Adrenal gland (tissue), 12 donors: ENCODE results near the gene TES. TPM values are rescaled to one million over a fixed set of nuclear protein-coding genes. Genes with fewer than 3 reads are reported as not detected.

ENCODE experiments used
- DNase-seq, 7 donors: peaks; one replicate each; pipeline ENCODE4 v3.0.0-alpha.2; 2019 to 2020
- H3K27ac ChIP-seq, 5 donors: fragments of 200-600 bp; sonication (generic) in 4 of 5; 1 replicate in 3 of 5; 2 replicates in 2 of 5; pipeline versions ENCODE4 v1.5.1 to v1.8.0; 2016 to 2020; ENCODE audit warnings: mild to moderate bottlenecking in 1 of 5
- H3K27me3 ChIP-seq: fragments of 200-600 bp; 2 replicates; pipeline ENCODE4 v1.8.0; 2021
- H3K36me3 ChIP-seq, 2 donors: fragments of 200-600 bp; replicated peaks in 1 of 2; 1 replicate in 1 of 2; 2 replicates in 1 of 2; pipeline versions ENCODE4 v1.5.1 to v1.8.0; 2018 to 2022
- H3K4me1 ChIP-seq, 2 donors: fragments of 200-600 bp; replicated peaks in 1 of 2; 1 replicate in 1 of 2; 2 replicates in 1 of 2; pipeline versions ENCODE4 v1.5.1 to v1.8.0; 2018 to 2021
- H3K4me3 ChIP-seq, 4 donors: fragments of 200-600 bp; sonication (generic) in 3 of 4; one replicate each; pipeline ENCODE4 v1.5.1; 2016 to 2018
- H3K9me3 ChIP-seq, 3 donors: fragments of 200-600 bp; sonication (generic) in 1 of 3; replicated peaks in 1 of 3; 1 replicate in 2 of 3; 2 replicates in 1 of 3; pipeline versions ENCODE4 v1.5.1 to v1.8.0; 2016 to 2021
- POLR2A ChIP-seq, 2 donors: fragments of 450-650 bp; IDR thresholded peaks; one replicate each; pipeline ENCODE4 v1.6.1; 2017; ENCODE audit warnings: antibody characterized with exemption in 2 of 2, mild to moderate bottlenecking in 2 of 2, moderate library complexity in 1 of 2
- WGBS, 4 donors: extraction: QIAGEN DNeasy Blood & Tissue Kit in 2 of 4; methylation state at CpG; one replicate each; pipeline versions ENCODE4 v1.1.5 to v1.1.7; 2013 to 2017; 5-methylcytosine and 5-hydroxymethylcytosine counted together
- intact Hi-C, 2 donors: fragments of 100-400 bp; cut with DNase I; formaldehyde crosslinking; loops; one replicate each; pipeline versions ENCODE4 v1.14.1 to v1.15.0; 2022 to 2023
- polyA plus RNA-seq, 3 donors: library from polyadenylated mRNA; stranded (reverse); fragments of 200-250 nt in 2 of 3; fragments of 350-450 nt in 1 of 3; fragmentation: Illumina TruSeq in 1 of 3; extraction: RNeasy Lipid Tissue Mini Kit (QIAGEN cat#74804) in 1 of 3; gene quantifications; one replicate each; pipeline ENCODE4 v1.2.3, GENCODE V29; 2013 to 2014
- total RNA-seq, 9 donors: library from RNA; depleted of rRNA in 4 of 9; stranded (reverse); fragments of >200 nt in 4 of 9; fragments of 120-200 nt in 1 of 9; fragmentation: NEBNext Ultra II Directional in 1 of 9; extraction: Animal tissue kit (Norgen Biotek cat#: 25700) in 1 of 9; gene quantifications; one replicate each; pipeline versions ENCODE4 v1.1.0 to v1.2.4, GENCODE V29; 2013 to 2023
- TF ChIP-seq, protein P1 (sequence below), 6 experiments: fragments of 450-650 bp in 4 of 6; fragments of 200-600 bp in 2 of 6; sonication (generic) in 1 of 6; IDR thresholded peaks; 1 replicate in 5 of 6; 2 replicates in 1 of 6; pipeline versions ENCODE4 v1.5.1 to v1.8.0; 2016 to 2021; ENCODE audit warnings: antibody characterized with exemption in 6 of 6, mild to moderate bottlenecking in 2 of 6, moderate library complexity in 1 of 6
- donor health status: healthy with polysubstance abuse.
- donor health status: Bipolar disorder and iron deficiency.
- donor health status: DM: yes; HTN: yes; CAD: no.
- donor health status: DM: no; HTN: no; CAD: no.
- donor health status: DM: no; HTN: no; CAD: no.
- donor health status: DM: yes; HTN: yes; CAD: no.

TES gene
- total and polyA plus RNA-seq, 12 donors = 3.9 to 21.8 (median 12.5) TPM

- no peaks in the 10 kb centered on the region for H3K9me3 ChIP-seq
- no peak overlapping the region for H3K27ac ChIP-seq
- H3K27me3 ChIP-seq = no peaks in the 10 kb centered on the region
- DNase-seq = no peak
- H3K36me3 ChIP-seq = no peaks in the 10 kb centered on the region
- 75 to 82% (median 80%) methylated on average over 3 of the region's 3 CpGs for WGBS, 4 donors
- no peaks in the 10 kb centered on the region for H3K4me1 ChIP-seq
- no peak overlapping the region for H3K4me3 ChIP-seq
- TF ChIP-seq POLR2A (IDR thresholded peaks at IDR 0.05) = no peak
- TF ChIP-seq, protein P1, sequence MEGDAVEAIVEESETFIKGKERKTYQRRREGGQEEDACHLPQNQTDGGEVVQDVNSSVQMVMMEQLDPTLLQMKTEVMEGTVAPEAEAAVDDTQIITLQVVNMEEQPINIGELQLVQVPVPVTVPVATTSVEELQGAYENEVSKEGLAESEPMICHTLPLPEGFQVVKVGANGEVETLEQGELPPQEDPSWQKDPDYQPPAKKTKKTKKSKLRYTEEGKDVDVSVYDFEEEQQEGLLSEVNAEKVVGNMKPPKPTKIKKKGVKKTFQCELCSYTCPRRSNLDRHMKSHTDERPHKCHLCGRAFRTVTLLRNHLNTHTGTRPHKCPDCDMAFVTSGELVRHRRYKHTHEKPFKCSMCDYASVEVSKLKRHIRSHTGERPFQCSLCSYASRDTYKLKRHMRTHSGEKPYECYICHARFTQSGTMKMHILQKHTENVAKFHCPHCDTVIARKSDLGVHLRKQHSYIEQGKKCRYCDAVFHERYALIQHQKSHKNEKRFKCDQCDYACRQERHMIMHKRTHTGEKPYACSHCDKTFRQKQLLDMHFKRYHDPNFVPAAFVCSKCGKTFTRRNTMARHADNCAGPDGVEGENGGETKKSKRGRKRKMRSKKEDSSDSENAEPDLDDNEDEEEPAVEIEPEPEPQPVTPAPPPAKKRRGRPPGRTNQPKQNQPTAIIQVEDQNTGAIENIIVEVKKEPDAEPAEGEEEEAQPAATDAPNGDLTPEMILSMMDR (IDR thresholded peaks at IDR 0.05) = no peak
- intact Hi-C loops = no loop called here
These were observed 73.4 kb downstream of the TES start for GRCh38 chr7:116283595-116284204.

DNA sequence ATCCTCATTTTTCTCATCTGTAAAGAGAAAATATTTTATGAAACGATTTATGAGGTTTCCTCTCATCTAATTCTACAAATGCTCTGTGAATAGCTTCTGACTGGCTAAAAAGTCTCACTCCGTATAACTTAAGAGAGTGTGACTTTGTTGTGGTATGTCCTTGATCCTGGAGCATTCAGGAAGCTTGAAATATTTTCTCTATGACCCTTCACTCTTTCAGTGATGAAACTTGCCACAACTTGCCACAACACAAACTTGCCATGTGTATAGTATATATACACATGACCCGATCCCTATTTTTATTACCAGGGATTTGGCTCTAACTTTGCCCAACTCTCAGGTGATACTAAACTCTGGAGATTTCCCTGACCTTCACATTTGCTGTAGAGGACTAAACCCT is 74.1 kb downstream of the TES start:
- intact Hi-C loops = no loop called here
- no peak for DNase-seq
- Histone ChIP-seq H3K4me3 (no peak overlapping the region), H3K9me3 (no peaks in the 10 kb centered on the region), H3K27ac (no peak overlapping the region), H3K4me1 (no peaks in the 10 kb centered on the region), H3K27me3 (no peaks in the 10 kb centered on the region), H3K36me3 (no peaks in the 10 kb centered on the region)
- WGBS, 4 donors = 81 to 87% (median 85%) methylated on average over 3 of the region's 3 CpGs
- TF ChIP-seq POLR2A (IDR thresholded peaks at IDR 0.05) = no peak

DNA sequence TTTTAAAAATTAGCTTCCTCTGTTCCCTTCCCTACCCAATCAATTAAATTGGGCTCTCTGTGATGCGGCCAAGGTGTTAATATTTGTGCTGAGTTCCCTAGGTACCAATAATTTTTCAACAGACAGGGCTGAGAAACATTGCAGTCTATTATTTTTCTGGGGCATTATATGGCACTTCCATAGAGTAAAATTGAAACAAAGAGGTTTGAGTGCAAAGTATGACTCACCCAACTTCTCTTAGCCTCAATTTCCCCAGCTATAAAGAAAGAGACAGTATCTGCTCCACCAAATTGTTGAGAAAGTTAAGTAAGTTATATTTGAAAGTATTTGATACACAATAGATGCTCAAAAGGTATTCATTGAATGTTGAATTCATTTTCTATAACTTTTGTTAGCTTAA is 74.9 kb downstream of the TES start:
- TF ChIP-seq, protein P1 (IDR thresholded peaks at IDR 0.05) = no peak
- no peak for TF ChIP-seq POLR2A (IDR thresholded peaks at IDR 0.05)
- H3K9me3 ChIP-seq = no peaks in the 10 kb centered on the region
- intact Hi-C loops = no loop called here
- H3K36me3 ChIP-seq = no peaks in the 10 kb centered on the region
- no peak overlapping the region for H3K4me3 ChIP-seq
- 91 to 97% (median 94%) methylated on average over 1 of the region's 1 CpG for WGBS, 4 donors
- no peak for DNase-seq
- H3K4me1 ChIP-seq = no peaks in the 10 kb centered on the region
- H3K27ac ChIP-seq = no peak overlapping the region
- no peaks in the 10 kb centered on the region for H3K27me3 ChIP-seq

- DNase-seq = no peak
- TF ChIP-seq, protein P1 (IDR thresholded peaks at IDR 0.05) = no peak
- no peak for TF ChIP-seq POLR2A (IDR thresholded peaks at IDR 0.05)
- Histone ChIP-seq H3K36me3 (no peaks in the 10 kb centered on the region), H3K27me3 (no peaks in the 10 kb centered on the region), H3K27ac (no peak overlapping the region), H3K4me3 (no peak overlapping the region), H3K9me3 (no peaks in the 10 kb centered on the region), H3K4me1 (no peaks in the 10 kb centered on the region)
- intact Hi-C loops = no loop called here
These were observed 80.4 kb downstream of the TES start for GRCh38 chr7:116290740-116291139.

- Histone ChIP-seq H3K27me3 (no peaks in the 10 kb centered on the region), H3K27ac (no peak overlapping the region), H3K36me3 (no peaks in the 10 kb centered on the region), H3K9me3 (no peaks in the 10 kb centered on the region), H3K4me3 (no peak overlapping the region), H3K4me1 (no peaks in the 10 kb centered on the region)
- intact Hi-C loops = no loop called here
- no peak for DNase-seq
- TF ChIP-seq POLR2A (IDR thresholded peaks at IDR 0.05) = no peak
- TF ChIP-seq, protein P1 (IDR thresholded peaks at IDR 0.05) = no peak
- WGBS, 4 donors = 92 to 100% (median 96%) methylated on average over 1 of the region's 1 CpG
These were observed 81.6 kb downstream of the TES start for GRCh38 chr7:116291937-116292336.
